H9 (cell line): ENCODE data around the gene DTNB. TPM values are rescaled to one million over a fixed set of nuclear protein-coding genes. Genes with fewer than 3 reads are reported as not detected.

ENCODE experiments used
- DNase-seq: peaks from one replicate; pipeline ENCODE4 v3.0.0-alpha.2; 2017
- H2AFZ ChIP-seq: one replicate; pipeline ENCODE4 v1.6.1; 2013; ENCODE audit warnings: mild to moderate bottlenecking, low read length, control low read depth, moderate library complexity
- H2AK5ac ChIP-seq: 2 replicates; pipeline ENCODE4 v1.6.1; 2013; ENCODE audit warnings: low read length, control low read depth, mixed read lengths; ENCODE audit not compliant: insufficient read length
- H2BK120ac ChIP-seq: one replicate; pipeline ENCODE4 v1.6.1; 2013; ENCODE audit warnings: low read depth, mild to moderate bottlenecking, low read length, control low read depth, inconsistent platforms; ENCODE audit not compliant: poor library complexity, severe bottlenecking
- H2BK12ac ChIP-seq: 2 replicates; pipeline ENCODE4 v1.6.1; 2013; ENCODE audit warnings: low read length, control low read depth, mixed read lengths, low read depth; ENCODE audit not compliant: insufficient read length
- H2BK15ac ChIP-seq: 2 replicates; pipeline ENCODE4 v1.6.1; 2013; ENCODE audit warnings: low read depth, low read length, control low read depth
- H2BK20ac ChIP-seq: one replicate; pipeline ENCODE4 v1.6.1; 2013; ENCODE audit warnings: low read depth, mild to moderate bottlenecking, low read length, control low read depth, inconsistent platforms; ENCODE audit not compliant: poor library complexity, severe bottlenecking
- H2BK5ac ChIP-seq: 2 replicates; pipeline ENCODE4 v1.6.1; 2013; ENCODE audit warnings: low read length, control low read depth, mixed read lengths; ENCODE audit not compliant: insufficient read length
- H3K14ac ChIP-seq: 2 replicates; pipeline ENCODE4 v1.6.1; 2013; ENCODE audit warnings: low read length, control low read depth; ENCODE audit not compliant: insufficient read depth
- H3K18ac ChIP-seq: 2 replicates; pipeline ENCODE4 v1.6.1; 2013; ENCODE audit warnings: low read depth, mild to moderate bottlenecking, mixed read lengths, low read length, control low read depth; ENCODE audit not compliant: insufficient read length
- H3K23ac ChIP-seq: 2 replicates; pipeline ENCODE4 v1.6.1; 2013; ENCODE audit warnings: low read length, control low read depth, mixed read lengths, low read depth; ENCODE audit not compliant: insufficient read length
- H3K23me2 ChIP-seq: 2 replicates; pipeline ENCODE4 v1.6.1; 2013; ENCODE audit warnings: low read depth, mild to moderate bottlenecking, mixed read lengths, low read length, control low read depth; ENCODE audit not compliant: insufficient read length, poor library complexity, severe bottlenecking
- H3K27ac ChIP-seq: 2 replicates; pipeline ENCODE4 v1.5.1; 2013; ENCODE audit warnings: low read length, control low read depth, mixed read lengths, low read depth; ENCODE audit not compliant: insufficient read length
- H3K27me3 ChIP-seq: 2 replicates; pipeline ENCODE4 v1.6.1; 2013; ENCODE audit warnings: low read length, control low read depth, inconsistent platforms; ENCODE audit not compliant: insufficient read depth
- H3K4ac ChIP-seq: 2 replicates; pipeline ENCODE4 v1.6.1; 2013; ENCODE audit warnings: low read depth, mild to moderate bottlenecking, control low read depth, inconsistent platforms, low read length, moderate library complexity
- H3K4me1 ChIP-seq: 2 replicates; pipeline ENCODE4 v1.6.1; 2013; ENCODE audit warnings: low read length, control low read depth, inconsistent platforms; ENCODE audit not compliant: insufficient read depth
- H3K4me2 ChIP-seq: 2 replicates; pipeline ENCODE4 v1.6.1; 2013; ENCODE audit warnings: low read length, control low read depth, mixed read lengths; ENCODE audit not compliant: insufficient read length, insufficient read depth
- H3K56ac ChIP-seq: 2 replicates; pipeline ENCODE4 v1.6.1; 2013; ENCODE audit warnings: low read depth, mild to moderate bottlenecking, mixed read lengths, low read length, control low read depth; ENCODE audit not compliant: insufficient read length
- H3K79me1 ChIP-seq: 2 replicates; pipeline ENCODE4 v1.6.1; 2013; ENCODE audit warnings: low read depth, mild to moderate bottlenecking, moderate library complexity, low read length, control low read depth, inconsistent platforms; ENCODE audit not compliant: insufficient read depth, poor library complexity, severe bottlenecking
- H3K79me2 ChIP-seq: 2 replicates; pipeline ENCODE4 v1.6.1; 2013; ENCODE audit warnings: low read length, control low read depth, inconsistent platforms; ENCODE audit not compliant: insufficient read depth
- H3K9ac ChIP-seq: 2 replicates; pipeline ENCODE4 v1.6.1; 2013; ENCODE audit warnings: low read length, control low read depth, mixed read lengths; ENCODE audit not compliant: insufficient read length; ENCODE audit errors: extremely low read depth
- H3K9me3 ChIP-seq: one replicate; pipeline ENCODE4 v1.6.1; 2013; ENCODE audit warnings: low read depth, low read length, inconsistent platforms; ENCODE audit not compliant: control insufficient read depth
- H3T11ph ChIP-seq: one replicate; pipeline ENCODE4 v1.6.1; 2013; ENCODE audit warnings: mild to moderate bottlenecking, low read length, control low read depth, inconsistent platforms
- H4K20me1 ChIP-seq: one replicate; pipeline ENCODE4 v1.6.1; 2013; ENCODE audit not compliant: control insufficient read depth, insufficient read length, insufficient read depth
- H4K5ac ChIP-seq: 2 replicates; pipeline ENCODE4 v1.6.1; 2013; ENCODE audit warnings: low read depth, mild to moderate bottlenecking, mixed read lengths, low read length, control low read depth; ENCODE audit not compliant: insufficient read length
- H4K8ac ChIP-seq: replicated peaks from 2 replicates; pipeline ENCODE4 v1.6.1; 2013; ENCODE audit warnings: low read length, control low read depth, mixed read lengths, low read depth; ENCODE audit not compliant: insufficient read length
- H4K91ac ChIP-seq: 2 replicates; pipeline ENCODE4 v1.6.1; 2013; ENCODE audit warnings: low read depth, mild to moderate bottlenecking, moderate library complexity, mixed read lengths, low read length, control low read depth; ENCODE audit not compliant: insufficient read length
- H3K27ac Mint-ChIP-seq, 3 experiments: 2 replicates in 2 of 3; 3 replicates in 1 of 3; pipeline ENCODE4 v1.8.0; 2020 to 2021; ENCODE audit warnings: mixed read lengths in 3 of 3, mild to moderate bottlenecking in 1 of 3, moderate library complexity in 1 of 3
- H3K27me3 Mint-ChIP-seq: 2 replicates; pipeline ENCODE4 v1.8.0; 2021; ENCODE audit warnings: low read depth, mild to moderate bottlenecking, moderate library complexity, mixed read lengths
- H3K36me3 Mint-ChIP-seq, 3 experiments: 2 replicates in 2 of 3; 3 replicates in 1 of 3; pipeline ENCODE4 v1.8.0; 2020 to 2021; ENCODE audit warnings: low read depth in 3 of 3, mixed read lengths in 3 of 3; ENCODE audit not compliant: insufficient read depth in 1 of 3
- H3K4me1 Mint-ChIP-seq, 2 experiments: 2 replicates each; pipeline ENCODE4 v1.8.0; 2020; ENCODE audit warnings: mixed read lengths in 2 of 2
- H3K4me3 Mint-ChIP-seq, 2 experiments: 2 replicates in 1 of 2; 3 replicates in 1 of 2; pipeline ENCODE4 v1.8.0; 2020 to 2021; ENCODE audit warnings: mild to moderate bottlenecking in 2 of 2, mixed read lengths in 2 of 2, moderate library complexity in 1 of 2
- H3K9me3 Mint-ChIP-seq, 2 experiments: 2 replicates in 1 of 2; 3 replicates in 1 of 2; pipeline ENCODE4 v1.8.0; 2020; ENCODE audit warnings: mild to moderate bottlenecking in 2 of 2, mixed read lengths in 2 of 2, moderate library complexity in 1 of 2
- CTCF ChIP-seq: fragments of 200-600 bp; sonication (generic); conservative IDR thresholded peaks from 3 replicates; pipeline ENCODE4 v1.8.0; 2021; ENCODE audit warnings: antibody characterized with exemption, mild to moderate bottlenecking
- WGBS: extraction: QIAGEN DNeasy Blood & Tissue Kit; methylation state at CpG from one replicate; pipeline ENCODE4 v1.1.7; 2013; ENCODE audit warnings: missing lambda C conversion rate, low lambda C conversion rate, mixed read lengths; ENCODE audit not compliant: insufficient read length; ENCODE audit errors: extremely low coverage; 5-methylcytosine and 5-hydroxymethylcytosine counted together
- total RNA-seq: library from RNA; stranded (reverse); gene quantifications from 2 replicates; pipeline ENCODE4 v1.2.1, GENCODE V29; 2021

The DTNB gene
- total RNA-seq, 1 experiment from 2014 or later: 26.7 TPM

GRCh38 chr2:25369439-25369838 lies 303.9 kb downstream of the DTNB start:
- H2BK20ac ChIP-seq: no peak overlapping the region
- no peak overlapping the region for H4K8ac ChIP-seq
- no peak overlapping the region for H3K14ac ChIP-seq
- no peak overlapping the region for H3K56ac ChIP-seq
- H3K27me3 ChIP-seq: no peaks in the 10 kb centered on the region; the same call in 1 of the 2 replicates
- no peak overlapping the region for H2AK5ac ChIP-seq
- no peak overlapping the region for H2BK15ac ChIP-seq
- Mint-ChIP-seq H3K27ac (no peak overlapping the region), H3K9me3 (no peaks in the 10 kb centered on the region), H3K4me1 (peaks cover 17 to 29% of the 10 kb centered on the region in 2 experiments), H3K27me3 (peaks cover 40% of the 10 kb centered on the region), H3K36me3 (no peaks in the 10 kb centered on the region), H3K4me3 (no peak overlapping the region)
- no peak overlapping the region for H4K91ac ChIP-seq
- no CpG with 5 or more reads among the region's 4 CpGs for WGBS
- H3K18ac ChIP-seq: no peak overlapping the region
- no peak overlapping the region for H3T11ph ChIP-seq
- no peaks in the 10 kb centered on the region for H3K9me3 ChIP-seq
- no peak overlapping the region for H3K9ac ChIP-seq
- no peaks in the 10 kb centered on the region for H4K20me1 ChIP-seq
- no peaks in the 10 kb centered on the region for H3K79me2 ChIP-seq
- H3K23me2 ChIP-seq: no peaks in the 10 kb centered on the region
- H4K5ac ChIP-seq: no peak overlapping the region
- no peak overlapping the region for H2BK12ac ChIP-seq
- H2AFZ ChIP-seq: no peak overlapping the region
- H3K4me2 ChIP-seq: no peak overlapping the region
- no peak for TF ChIP-seq CTCF
- H3K4me1 ChIP-seq: no peaks in the 10 kb centered on the region
- H3K4ac ChIP-seq: no peak overlapping the region
- H3K27ac ChIP-seq: no peak overlapping the region
- H2BK120ac ChIP-seq: no peak overlapping the region
- DNase-seq: no peak
- H3K23ac ChIP-seq: no peak overlapping the region
- no peak overlapping the region for H2BK5ac ChIP-seq
- H3K79me1 ChIP-seq: no peaks in the 10 kb centered on the region
